ENCODE measurements around the gene CAV2. TPM values are rescaled to one million over a fixed set of nuclear protein-coding genes. Genes with fewer than 3 reads are reported as not detected.

Gene CAV2
- total RNA-seq, 1 experiment from 2014 or later: 260 TPM

DNA sequence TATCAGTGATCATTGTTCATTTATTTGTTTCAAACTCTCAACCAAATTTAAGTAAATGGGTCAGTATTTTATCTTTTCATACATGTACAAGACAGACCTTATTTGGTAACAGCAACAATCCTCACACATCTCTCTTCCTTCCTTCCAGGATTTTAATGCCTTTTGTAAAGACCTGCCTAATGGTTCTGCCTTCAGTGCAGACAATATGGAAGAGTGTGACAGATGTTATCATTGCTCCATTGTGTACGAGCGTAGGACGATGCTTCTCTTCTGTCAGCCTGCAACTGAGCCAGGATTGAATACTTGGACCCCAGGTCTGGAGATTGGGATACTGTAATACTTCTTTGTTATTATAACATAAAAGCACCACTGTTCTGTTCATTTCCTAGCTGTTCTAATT is 6.3 kb downstream of the CAV2 start:
- no TSS peak for BruUV-seq (replicated peaks)
- H3F3A ChIP-seq (ENCODE audit: insufficient read depth, low read depth): peaks cover 12% of the 10 kb centered on the region
- TF ChIP-seq, protein P1, sequence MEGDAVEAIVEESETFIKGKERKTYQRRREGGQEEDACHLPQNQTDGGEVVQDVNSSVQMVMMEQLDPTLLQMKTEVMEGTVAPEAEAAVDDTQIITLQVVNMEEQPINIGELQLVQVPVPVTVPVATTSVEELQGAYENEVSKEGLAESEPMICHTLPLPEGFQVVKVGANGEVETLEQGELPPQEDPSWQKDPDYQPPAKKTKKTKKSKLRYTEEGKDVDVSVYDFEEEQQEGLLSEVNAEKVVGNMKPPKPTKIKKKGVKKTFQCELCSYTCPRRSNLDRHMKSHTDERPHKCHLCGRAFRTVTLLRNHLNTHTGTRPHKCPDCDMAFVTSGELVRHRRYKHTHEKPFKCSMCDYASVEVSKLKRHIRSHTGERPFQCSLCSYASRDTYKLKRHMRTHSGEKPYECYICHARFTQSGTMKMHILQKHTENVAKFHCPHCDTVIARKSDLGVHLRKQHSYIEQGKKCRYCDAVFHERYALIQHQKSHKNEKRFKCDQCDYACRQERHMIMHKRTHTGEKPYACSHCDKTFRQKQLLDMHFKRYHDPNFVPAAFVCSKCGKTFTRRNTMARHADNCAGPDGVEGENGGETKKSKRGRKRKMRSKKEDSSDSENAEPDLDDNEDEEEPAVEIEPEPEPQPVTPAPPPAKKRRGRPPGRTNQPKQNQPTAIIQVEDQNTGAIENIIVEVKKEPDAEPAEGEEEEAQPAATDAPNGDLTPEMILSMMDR (conservative IDR thresholded peaks at IDR 0.05): no peak
- no peak for TF ChIP-seq EZH2 (IDR thresholded peaks at IDR 0.05; ENCODE audit: low read depth)
- no peaks in the 10 kb centered on the region for H4K20me1 ChIP-seq (ENCODE audit: insufficient read depth)
- H3K4me3 ChIP-seq: no peak overlapping the region
- peaks cover 14% of the 10 kb centered on the region for H3K36me3 ChIP-seq (ENCODE audit: low read depth)
- intact Hi-C loops (cut with micrococcal nuclease; ENCODE audit: unreplicated experiment): no loop called here
- CTCF ChIA-PET: no interaction called here
- no peak overlapping the region for H3K27ac ChIP-seq
- no peaks in the 10 kb centered on the region for H3K9me2 ChIP-seq (ENCODE audit: insufficient read depth)
- peaks cover 25% of the 10 kb centered on the region for H3K79me2 ChIP-seq (ENCODE audit: low read depth)
- POLR2A ChIA-PET (ENCODE audit: unreplicated experiment): no interaction called here
- H3K4me1 ChIP-seq (replicated peaks; ENCODE audit: insufficient read depth): peaks cover 27% of the 10 kb centered on the region
- H3K9me3 ChIP-seq (ENCODE audit: insufficient read depth, low read depth): no peaks in the 10 kb centered on the region
- H3K4me2 ChIP-seq: no peak overlapping the region
- no peak overlapping the region for H2AFZ ChIP-seq
- no peaks in the 10 kb centered on the region for H3K27me3 ChIP-seq (ENCODE audit: insufficient read depth, low read depth)
- DNase-seq: no peak

DNA sequence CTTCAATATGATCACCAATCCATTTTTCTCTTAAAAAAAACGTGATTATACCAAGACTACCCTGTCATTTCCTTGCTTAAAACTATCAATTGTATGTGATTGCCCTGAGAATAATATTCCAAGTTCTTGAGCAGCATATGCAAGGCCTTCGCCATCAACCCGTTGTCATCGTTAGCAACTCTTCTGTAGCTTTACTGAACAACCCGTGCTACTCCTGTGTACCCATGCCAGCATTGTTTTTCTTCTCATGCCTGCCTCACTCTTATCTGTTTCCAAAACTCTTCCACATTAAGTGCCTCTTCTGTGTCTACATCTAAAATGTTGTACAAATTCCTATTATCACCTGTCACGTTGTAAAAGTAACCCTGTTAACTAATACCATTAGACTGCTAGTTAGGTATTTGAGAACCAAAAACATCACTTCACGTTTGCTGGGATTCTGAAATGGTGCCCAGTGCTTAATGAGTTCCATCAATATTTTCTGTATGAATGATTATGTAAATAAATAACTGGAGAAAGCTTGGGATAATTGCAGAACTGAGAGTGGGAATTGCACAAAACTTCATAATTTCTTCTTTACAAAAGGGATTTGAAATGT is 10.5 kb downstream of the CAV2 start:
- Histone ChIP-seq H4K20me1 (ENCODE audit: insufficient read depth) (no peaks in the 10 kb centered on the region), H3F3A (ENCODE audit: insufficient read depth, low read depth) (peaks cover 39% of the 10 kb centered on the region; the same call in 1 of the 2 replicates), H3K4me3 (no peak overlapping the region), H3K27me3 (ENCODE audit: insufficient read depth, low read depth) (no peaks in the 10 kb centered on the region), H3K79me2 (ENCODE audit: low read depth) (no peaks in the 10 kb centered on the region), H3K9me2 (ENCODE audit: insufficient read depth) (no peaks in the 10 kb centered on the region), H3K9me3 (ENCODE audit: insufficient read depth, low read depth) (no peaks in the 10 kb centered on the region), H2AFZ (no peak overlapping the region), H3K4me2 (no peak overlapping the region), H3K27ac (peak overlapping the region; percentile 84), H3K4me1 (replicated peaks; ENCODE audit: insufficient read depth) (peaks cover 24% of the 10 kb centered on the region), H3K36me3 (ENCODE audit: low read depth) (peaks cover 8% of the 10 kb centered on the region)
- TF ChIP-seq EZH2 (IDR thresholded peaks at IDR 0.05; ENCODE audit: low read depth): no peak
- TF ChIP-seq, protein P1 (conservative IDR thresholded peaks at IDR 0.05): no peak
- DNase-seq: no peak
- CTCF ChIA-PET: no interaction called here
- intact Hi-C loops (cut with micrococcal nuclease; ENCODE audit: unreplicated experiment): no loop called here
- no TSS peak for BruUV-seq (replicated peaks)
- POLR2A ChIA-PET (ENCODE audit: unreplicated experiment): interaction anchor here (0.5 to 1.0 kb wide), 2 partner anchors 8 to 16 kb away, joined by 5 to 8 read pairs; no protein-coding TSS in a partner anchor

DNA sequence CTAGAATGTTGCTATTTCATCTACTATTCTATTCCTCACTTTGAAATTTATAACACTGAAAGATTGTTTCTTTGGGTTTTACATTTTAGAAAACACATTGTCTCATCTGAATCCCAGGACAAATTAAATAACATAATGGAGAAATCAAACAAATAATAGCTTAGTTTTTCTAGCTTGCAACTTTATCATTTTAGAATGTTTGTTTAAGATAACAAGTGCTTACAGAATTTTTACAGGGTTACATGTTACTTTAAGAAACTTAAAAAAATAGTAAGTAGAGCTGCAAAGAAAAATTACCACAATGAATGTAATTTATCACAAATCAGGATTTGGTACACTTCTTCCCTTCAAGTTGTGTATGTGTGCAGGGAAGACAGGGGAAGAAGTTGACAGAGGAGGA is 11.3 kb downstream of the CAV2 start:
- no peak for TF ChIP-seq EZH2 (IDR thresholded peaks at IDR 0.05; ENCODE audit: low read depth)
- TF ChIP-seq, protein P1 (conservative IDR thresholded peaks at IDR 0.05): no peak
- no peaks in the 10 kb centered on the region for H3K9me2 ChIP-seq (ENCODE audit: insufficient read depth)
- CTCF ChIA-PET: interaction anchor here (0.6 kb wide), 1 partner anchor 12 kb away, joined by 5 read pairs; no protein-coding TSS in a partner anchor

More for the DNA sequence above, 11.3 kb downstream of the CAV2 start:
- no peaks in the 10 kb centered on the region for H3K9me3 ChIP-seq (ENCODE audit: insufficient read depth, low read depth)
- H3K27me3 ChIP-seq (ENCODE audit: insufficient read depth, low read depth): no peaks in the 10 kb centered on the region
- POLR2A ChIA-PET (ENCODE audit: unreplicated experiment): interaction anchor here (0.5 to 1.1 kb wide), 3 partner anchors 9 to 15 kb away, joined by 5 to 8 read pairs (median 5); no protein-coding TSS in a partner anchor
- 0 out of 2 replicates have a peak overlapping the region, but pooled peaks have one; percentile 73 for H2AFZ ChIP-seq
- peaks cover 7% of the 10 kb centered on the region for H3K36me3 ChIP-seq (ENCODE audit: low read depth)
- no TSS peak for BruUV-seq (replicated peaks)
- peaks cover 39% of the 10 kb centered on the region; the same call in 1 of the 2 replicates for H3F3A ChIP-seq (ENCODE audit: insufficient read depth, low read depth)
- peak overlapping the region; percentile 84 for H3K27ac ChIP-seq
- peak overlapping the region; percentile 79; the same call in 1 of the 2 replicates for H3K4me2 ChIP-seq
- peak overlapping the region; percentile 62; the same call in 1 of the 2 replicates for H3K4me3 ChIP-seq
- H3K4me1 ChIP-seq (replicated peaks; ENCODE audit: insufficient read depth): peaks cover 24% of the 10 kb centered on the region
- intact Hi-C loops (cut with micrococcal nuclease; ENCODE audit: unreplicated experiment): loop anchor here (1.0 kb wide), 1 partner anchor 8 kb away; no protein-coding TSS in a partner anchor
- no peak for DNase-seq
- H3K79me2 ChIP-seq (ENCODE audit: low read depth): no peaks in the 10 kb centered on the region
- H4K20me1 ChIP-seq (ENCODE audit: insufficient read depth): no peaks in the 10 kb centered on the region
